GM18858 (cell line): ENCODE measurements around the gene EIF3B.
"Not testable (repeated sequence)": the region's sequence is repeated elsewhere in the genome, so short reads cannot be mapped to it uniquely, and the experiment has no call there.

Experiments used
- ATAC-seq: cut with Tn5 transposase; IDR thresholded peaks from one replicate; pipeline ENCODE4 v1.9.1; 2021; ENCODE audit not compliant: unreplicated experiment

The EIF3B gene

DNA sequence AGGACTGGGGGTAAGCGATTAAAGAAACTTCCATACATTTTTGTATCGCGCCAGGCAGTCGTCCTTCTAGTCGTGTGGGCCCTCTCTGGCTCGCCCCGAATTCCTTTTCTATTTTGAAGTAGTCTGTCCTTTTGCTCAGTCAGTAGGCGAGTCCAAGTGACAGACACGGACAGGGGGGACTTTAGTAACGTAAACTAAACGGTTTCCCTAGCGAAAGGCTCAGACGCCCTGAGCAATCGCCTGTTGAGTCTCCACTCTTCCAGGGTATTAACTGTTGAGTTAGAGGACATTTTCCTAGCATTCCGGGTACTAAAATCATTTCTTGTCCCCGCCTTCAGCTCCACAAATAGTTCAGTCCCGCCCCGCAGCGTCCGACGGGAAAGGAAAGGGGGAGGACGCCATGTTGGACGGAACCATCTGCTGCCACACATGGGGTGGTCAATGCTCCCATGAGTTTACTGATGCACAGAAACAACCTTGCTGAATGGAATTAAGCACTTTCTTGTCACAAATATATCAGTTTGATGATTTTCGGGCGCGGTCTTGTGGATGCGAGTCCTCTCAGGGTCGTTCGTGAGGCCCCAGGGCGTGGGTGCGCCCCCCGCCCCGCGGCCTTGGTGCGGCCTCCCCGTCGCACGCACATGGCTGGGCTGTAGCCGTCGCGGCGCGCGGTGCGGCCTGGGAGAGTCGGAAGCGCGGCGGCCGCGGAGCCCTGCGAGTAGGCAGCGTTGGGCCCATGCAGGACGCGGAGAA lies at the start of gene EIF3B:
Gene EIF3B, plus strand, starts transcription at position 642 of the 753 bp plus-strand sequence. Its CDS starts 95 bp downstream, at position 737.
- ATAC-seq: peak; percentile 66

DNA sequence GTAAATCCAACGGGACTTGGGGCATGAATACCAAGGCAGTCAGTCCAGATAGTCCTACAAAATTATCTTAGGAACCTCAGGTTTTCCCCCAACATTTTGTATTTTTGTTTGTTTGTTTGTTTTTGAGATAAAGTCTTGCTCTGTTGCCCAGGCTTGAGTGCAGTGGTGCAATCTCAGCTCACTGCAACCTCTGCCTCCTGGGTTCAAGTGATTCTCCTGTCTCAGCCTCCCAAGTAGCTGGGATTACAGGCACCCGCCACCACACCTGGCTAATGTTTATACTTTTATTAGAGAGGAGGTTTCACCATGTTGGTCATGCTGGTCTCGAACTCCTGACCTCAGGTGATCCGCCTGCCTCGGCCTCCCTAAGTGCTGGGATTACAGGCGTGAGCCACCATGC lies 49.4 kb upstream of the EIF3B start:
- ATAC-seq: not testable (repeated sequence)

DNA sequence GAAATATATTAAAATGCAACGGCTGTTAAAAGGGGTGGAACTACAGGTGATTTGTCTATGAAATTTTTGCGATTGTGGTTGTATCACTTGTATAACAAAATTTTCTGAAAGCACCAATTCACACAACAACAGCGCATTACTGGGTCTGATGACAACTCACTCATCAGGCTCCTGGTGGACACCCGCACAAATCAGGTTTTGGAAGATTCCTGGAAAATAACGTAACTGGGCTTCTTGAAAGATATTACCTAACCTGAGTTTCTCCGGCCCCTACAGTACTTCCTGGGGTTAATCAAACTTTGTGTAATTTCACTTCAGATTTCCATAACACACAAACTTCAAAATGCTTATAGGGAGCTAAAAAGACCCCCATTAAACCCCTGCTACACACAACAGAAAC lies 47.9 kb upstream of the EIF3B start:
- no peak for ATAC-seq

DNA sequence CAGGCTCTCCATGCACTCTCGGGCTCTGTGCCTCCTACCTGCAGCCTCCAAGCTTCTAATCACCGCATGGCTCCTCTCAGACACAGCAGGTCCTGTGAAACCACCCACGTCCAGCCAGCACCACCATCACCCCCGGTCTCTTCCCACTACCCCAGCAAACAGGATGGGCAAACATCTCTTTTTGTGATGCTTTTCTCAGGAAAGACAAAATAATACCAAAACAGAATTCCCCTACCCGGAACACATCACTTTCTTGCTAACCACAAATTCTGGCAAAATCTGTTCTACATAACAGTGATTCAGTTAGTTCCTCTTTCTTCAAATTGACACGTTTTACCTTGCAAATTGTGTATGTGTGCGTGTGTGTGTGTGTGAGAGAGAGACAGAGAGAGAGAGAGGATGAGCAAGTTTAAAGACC lies 46.9 kb upstream of the EIF3B start:
- peak; percentile 50 for ATAC-seq

DNA sequence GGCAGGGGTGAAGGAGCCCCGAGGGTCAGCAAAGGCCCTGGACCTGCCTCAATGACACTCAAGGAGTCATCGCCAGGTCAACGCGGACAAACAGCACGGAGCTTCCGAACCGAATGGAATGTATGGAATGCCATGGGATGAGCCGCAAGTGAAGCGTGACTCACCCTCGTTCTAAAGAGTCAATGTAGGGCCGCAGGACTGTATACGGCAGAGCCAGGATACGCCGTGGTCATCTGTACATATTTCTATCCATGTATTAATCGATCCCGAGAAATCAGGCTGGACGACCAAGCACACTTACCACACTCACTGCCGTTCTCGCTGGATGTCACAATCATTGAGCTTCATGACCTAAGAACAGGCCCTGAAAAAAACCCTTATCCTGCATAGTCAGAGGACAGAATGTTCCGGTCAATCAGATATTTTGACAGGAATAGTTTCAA lies 44.7 kb upstream of the EIF3B start:
- ATAC-seq: no peak

DNA sequence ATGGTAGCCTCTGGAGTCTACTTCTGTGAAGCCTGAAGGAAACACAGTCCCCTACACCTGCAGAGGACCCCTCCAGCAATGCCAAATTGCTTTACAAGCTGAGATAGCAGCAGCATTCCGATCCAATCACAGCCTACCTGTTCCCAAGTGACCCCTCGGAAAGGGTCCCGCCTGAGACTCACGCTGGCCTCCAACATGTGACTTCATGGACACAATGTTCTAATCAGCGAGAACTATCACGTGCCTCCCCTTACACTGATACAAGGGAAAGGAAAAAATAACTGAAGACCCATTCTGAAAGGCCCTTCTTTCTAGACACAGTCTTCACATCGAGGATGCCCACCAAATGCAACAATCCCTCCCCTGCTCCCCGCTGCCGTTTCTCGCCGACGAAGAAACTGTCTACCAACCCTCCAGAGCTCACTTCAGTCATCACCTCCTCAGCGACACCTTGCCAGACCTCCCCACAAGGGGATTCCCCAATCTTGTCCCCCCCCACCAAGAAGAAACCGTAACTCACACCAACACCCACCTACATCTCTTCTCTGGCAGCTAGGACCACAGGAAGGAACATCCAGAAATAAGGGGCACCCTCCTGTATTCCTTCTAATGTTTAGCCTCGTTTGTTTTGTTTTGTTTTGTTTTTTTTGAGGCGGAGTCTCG lies 42.2 kb upstream of the EIF3B start:
- ATAC-seq: no peak

DNA sequence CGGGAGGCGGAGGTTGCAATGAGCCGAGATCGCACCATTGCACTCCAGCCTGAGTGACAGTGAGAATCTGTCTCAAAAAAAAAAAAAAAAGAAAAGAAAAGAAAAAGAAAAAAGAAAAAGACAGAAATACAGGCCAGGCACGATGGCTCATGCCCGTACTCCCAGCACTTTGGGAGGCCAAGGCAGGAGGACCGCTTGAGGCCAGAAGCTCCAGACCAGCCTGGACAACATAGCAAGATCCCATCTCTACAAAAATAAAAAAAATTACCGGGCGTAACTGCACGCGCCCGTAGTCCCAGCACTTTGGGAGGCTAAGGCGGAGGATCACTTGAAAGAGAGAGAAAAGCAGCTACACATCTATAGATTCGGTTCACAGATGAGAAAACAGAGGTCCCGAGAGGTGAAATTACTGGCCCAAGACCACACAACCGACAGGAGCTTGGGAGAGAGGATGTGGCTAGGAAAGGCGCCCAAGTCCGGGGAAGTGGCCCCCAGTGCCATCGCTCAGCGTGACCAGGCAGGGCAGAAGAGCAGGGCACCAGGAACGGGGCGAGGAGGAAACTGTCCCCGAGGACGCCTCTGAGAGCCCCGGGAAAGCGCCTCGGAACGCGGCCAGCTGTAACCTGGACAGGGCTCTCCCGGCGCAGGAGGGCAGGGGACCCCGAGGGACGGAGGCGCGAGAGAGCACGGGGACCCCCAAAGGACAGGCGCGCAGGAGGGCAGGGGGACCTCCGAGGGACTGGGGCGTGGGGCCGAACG lies 41.0 kb upstream of the EIF3B start:
- no peak for ATAC-seq

DNA sequence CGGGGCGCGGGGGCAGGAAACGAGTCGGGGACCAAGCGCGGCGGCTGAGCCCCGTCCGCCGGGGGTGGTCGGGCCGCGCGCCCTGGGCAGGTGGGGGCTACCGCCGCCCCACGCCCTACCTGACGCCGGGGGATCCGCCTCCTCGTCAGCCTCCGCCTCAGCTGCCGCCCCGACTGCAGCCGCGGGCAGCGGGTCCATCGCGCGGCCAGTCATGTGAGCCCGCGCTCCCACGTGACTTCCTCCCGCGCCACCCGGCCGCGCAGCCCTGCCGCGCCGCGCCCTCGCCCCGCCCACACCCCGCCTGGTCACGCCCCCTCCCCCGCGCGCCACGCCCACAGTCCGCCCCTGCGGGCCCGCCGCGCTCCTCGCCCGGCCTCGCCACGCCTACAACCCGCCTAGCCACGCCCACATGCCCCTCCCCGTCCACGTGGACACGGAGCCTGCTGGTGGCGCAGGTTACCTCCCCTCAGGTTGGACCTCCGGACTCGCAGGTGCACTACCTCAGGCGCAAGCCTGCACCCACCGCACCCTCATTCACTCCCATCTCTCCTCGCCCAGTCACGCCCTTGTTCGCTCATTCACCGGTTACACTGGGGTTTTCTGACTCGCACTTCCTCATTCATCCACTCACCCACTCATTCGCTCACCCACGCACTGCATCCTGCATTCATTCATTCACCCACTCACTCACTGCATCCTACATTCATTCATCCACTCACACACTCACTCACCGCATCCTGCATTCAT lies 40.2 kb upstream of the EIF3B start, which contains the start of gene SNX8:
Gene SNX8, minus strand, starts transcription at position 233 of the 747 bp plus-strand sequence. Its CDS starts 20 bp downstream, at position 213.
- ATAC-seq: peak; percentile 56

DNA sequence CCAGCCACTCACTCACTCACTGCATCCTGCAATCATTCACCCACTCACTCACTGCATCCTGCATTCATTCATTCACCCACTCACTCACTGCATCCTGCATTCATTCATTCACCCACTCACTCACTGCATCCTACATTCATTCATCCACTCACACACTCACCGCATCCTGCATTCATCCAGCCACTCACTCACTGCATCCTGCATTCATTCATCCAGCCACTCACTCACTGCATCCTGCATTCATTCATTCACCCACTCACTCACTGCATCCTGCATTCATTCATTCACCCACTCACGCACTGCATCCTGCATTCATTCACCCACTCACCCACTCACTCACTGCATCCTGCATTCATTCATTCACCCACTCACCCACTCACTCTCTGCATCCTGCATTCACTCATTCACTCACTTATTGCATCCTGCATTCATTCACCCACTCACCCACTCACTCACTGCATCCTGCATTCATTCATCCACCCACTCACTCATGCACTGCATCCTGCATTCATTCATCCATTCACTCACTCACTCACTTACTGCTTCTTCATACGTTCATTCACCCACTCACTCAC lies 39.6 kb upstream of the EIF3B start:
- not testable (repeated sequence) for ATAC-seq

DNA sequence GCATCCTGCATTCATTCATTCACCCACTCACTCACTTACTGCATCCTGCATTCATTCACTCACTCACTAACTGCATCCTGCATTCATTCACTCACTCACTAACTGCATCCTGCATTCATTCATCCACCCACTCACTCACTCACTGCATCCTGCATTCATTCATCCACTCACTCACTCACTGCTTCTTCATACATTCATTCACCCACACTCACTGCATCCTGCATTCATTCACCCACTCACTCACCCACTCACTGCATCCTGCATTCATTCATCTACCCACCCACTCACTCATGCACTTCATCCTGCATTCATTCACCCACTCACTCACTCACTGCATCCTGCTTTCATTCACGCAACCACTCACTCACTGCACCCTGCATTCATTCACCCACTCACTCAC lies 38.8 kb upstream of the EIF3B start:
- no peak for ATAC-seq

DNA sequence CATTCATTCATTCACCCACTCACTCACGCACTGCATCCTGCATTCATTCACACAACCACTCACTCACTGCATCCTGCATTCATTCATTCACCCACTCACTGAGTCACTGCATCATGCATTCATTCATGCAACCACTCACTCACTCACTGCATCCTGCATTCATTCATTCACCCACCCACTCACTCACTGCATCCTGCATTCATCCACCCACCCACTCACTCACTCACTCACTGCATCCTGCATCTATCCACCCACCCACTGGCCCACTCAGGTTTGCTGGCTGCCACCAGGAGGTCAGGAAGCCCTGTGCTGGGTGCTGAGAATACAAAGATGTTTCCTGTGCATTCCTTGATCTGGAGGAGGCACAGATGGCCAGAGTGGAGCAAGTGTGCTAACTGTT lies 38.0 kb upstream of the EIF3B start:
- no peak for ATAC-seq

DNA sequence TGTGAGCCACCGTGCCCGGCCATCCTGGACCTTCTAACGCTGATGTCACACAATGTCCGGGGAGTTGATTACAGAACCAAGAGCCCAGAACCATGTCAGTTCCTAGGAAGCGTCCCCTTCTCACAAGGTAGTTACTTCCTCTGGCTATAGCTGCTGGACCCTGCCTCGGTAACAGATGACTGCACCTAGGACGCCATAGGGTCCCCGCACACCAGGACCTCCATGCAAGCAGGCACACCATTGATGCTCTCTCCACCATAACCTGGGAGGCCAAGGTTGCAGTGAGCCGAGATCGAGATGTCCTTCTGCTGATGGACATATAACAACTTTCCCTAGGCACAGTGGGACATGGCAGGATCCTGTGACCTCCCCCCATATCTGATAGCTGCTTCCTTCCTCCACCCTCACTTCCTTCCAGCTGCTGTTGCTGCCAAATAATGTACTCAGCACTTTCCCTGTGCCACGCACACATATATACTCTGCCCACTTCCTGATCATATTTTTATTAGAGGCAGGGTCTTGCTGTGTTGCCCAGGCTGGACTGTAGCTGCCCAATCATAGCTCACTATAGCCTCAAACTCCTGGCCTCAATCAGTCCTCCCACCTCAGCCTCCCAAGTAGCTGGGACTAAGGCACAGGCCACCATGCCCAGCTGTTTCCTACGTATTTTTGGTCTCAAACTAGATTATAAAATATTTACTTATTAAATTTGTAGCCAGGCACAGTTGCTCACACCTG lies 36.9 kb upstream of the EIF3B start:
- no peak for ATAC-seq

DNA sequence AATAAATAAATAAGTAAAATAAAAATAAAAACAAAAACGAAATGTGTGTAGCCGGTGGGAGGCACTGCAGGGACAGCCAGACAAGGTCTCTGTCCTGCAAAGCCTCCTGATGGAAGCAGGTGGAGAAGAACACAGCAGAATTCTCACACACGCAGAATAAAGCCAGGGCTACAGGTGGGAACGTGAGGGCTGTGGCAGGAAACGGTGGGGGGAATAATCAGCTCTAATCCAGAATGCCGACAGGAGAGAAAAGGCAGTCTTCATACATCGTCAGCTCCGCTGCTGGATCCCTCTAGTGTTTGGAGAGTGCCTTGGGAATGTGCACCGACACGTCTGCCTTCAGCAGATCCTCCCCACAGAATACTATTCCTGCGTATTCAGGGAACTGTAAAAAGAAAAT lies 33.6 kb upstream of the EIF3B start:
- no peak for ATAC-seq

DNA sequence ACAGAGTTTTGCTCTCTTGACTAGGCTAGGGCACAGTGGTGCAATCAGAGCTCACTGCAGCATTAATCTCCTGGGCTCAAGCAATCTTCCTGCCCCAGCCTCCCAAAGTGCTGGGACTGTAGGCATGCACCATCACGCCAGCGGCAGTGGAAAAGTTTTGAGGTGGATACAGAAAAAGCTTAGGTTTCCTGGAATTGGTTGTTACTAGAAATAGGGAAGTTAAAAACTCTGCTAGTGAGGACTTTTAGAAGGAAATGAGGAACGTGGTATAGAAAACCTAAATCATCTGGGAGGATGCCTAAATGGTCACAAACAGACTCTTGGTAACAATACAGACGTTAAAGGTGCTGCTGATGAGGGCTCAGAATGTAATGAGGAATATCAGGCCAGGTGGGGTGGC lies 29.5 kb upstream of the EIF3B start:
- ATAC-seq: no peak

DNA sequence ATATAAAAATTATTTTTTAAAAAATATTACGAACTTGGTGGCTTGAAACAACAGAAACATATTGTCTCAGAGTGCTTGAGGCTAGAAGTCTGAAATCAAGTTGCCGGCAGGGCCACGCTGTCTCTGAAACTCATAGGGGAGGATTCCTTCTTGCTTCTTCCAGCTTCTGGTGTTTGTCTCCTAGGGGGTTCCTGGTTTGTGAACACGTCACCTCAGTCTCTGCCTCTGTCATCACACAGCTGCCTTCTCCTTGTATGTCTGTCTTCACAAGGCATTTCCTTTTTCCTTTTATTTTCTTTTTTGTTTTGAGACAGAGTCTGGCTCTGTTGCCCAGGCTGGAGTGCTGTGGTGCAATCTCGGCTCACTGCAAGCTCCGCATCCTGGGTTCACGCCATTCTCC lies 27.7 kb upstream of the EIF3B start:
- ATAC-seq: no peak

DNA sequence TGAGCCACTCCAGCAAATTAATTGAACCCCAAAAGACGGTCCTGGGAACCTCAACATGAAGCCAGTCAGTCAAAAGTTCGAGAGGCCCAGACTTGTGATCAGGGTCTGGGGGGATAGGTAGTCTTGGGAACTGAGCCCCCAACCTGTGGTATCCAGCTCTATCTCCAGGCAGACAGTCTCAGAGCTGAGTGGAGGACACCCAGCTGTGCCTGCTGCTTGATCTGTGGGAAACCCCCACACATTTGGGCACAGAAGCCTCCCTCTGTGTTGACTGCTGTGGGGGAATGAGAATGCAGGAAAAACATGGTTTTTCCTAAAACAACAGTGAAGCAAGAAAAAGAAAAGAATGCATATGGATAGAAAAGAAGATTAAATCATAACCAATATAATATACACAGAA lies 24.1 kb upstream of the EIF3B start:
- ATAC-seq: no peak

DNA sequence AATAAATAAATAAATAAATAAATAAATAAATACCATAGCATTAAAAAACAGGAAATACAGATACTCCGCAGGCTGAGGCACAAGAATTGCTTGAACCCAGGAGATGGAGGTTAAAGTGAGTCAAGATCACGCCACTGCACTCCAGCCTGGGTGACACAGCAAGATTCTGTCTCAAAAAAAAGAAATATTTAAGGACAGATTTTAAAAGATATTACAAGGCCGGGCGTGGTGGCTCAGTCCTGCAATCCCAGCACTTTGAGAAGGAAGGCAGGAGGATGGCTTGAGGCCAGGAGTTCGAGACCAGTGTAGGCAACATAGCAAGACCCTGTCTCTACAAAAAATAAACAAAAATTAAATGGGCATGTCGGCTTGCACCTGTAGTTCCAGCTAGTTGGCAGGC lies 22.9 kb upstream of the EIF3B start:
- ATAC-seq: no peak

DNA sequence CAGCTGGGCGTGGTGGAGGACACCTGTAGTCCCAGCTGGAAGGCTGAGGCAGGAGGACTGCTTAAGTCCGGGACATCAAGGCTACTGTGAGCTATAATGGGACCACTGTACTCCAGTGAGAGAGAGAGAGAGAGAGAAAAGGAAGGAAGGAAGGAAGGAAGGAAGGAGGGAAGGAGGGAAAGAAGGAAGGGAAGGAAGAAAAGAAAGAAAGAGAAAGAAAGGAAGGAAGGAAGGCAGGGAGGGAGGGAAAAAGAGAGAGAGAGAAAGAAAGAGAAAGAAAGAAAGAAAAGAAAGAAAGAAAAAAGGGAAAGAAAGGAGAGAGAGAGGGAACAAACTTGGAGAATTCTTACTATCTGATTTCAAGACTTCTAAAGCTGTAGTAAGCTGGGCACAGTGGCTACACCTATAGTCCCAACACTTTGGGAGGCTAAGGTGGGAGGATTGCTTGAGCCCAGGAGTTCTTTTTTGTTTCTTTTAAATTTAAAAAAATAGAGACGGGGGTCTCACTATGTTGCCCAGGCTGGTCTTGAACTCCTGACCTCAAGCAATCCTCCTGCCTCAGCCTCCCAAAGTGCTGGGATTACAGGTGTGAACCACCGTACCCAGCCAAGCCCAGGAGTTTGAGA lies 21.9 kb upstream of the EIF3B start:
- not testable (repeated sequence) for ATAC-seq

DNA sequence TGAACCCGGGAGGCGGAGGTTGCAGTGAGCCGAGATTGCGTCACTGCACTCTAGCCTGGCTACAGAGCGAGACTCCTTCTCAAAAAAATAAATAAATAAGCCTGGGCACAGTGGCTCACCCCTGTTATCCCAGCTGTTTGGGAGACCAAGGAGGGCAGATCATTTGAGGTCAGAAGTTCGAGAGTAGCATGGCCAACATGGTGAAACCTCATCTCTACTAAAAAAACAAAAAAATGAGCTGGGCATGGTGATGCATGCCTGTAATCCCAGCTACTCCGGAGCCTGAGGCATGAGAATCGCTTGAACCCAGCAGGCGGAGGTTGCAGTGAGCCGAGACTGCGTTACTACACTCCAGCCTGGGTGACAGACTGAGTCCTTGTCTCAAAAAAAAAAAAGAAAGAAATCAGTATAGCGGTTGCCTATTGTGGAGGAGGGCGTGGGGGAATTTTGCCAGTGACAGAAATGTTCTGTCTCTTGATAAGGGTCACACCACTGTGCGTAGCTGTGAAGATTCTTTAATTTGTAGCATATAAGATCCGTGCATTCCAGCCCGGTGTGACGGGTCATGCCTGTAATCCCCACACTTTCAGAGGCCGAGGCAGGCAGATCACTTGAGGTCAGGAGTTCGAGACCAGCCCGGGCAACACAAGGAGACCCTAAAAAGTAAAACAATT lies 17.9 kb upstream of the EIF3B start:
- ATAC-seq: no peak
